Right lobe of liver (tissue), 6 donors: ENCODE results near the gene TSNAX. TPM values are rescaled to one million over a fixed set of nuclear protein-coding genes. Genes with fewer than 3 reads are reported as not detected.

ENCODE experiments used
- ATAC-seq, 4 donors: fragments of 200-7000 bp; cut with Tn5 transposase; one replicate each; pipeline ENCODE4 v1.9.1; 2020; ENCODE audit warnings: mild to moderate bottlenecking in 4 of 4, moderate library complexity in 4 of 4
- DNase-seq, 3 donors: peaks; one replicate each; pipeline ENCODE4 v3.0.0-alpha.2; 2020
- H3K27ac ChIP-seq, 3 donors: fragments of 200-600 bp; one replicate each; pipeline ENCODE4 v1.8.0; 2022
- H3K27me3 ChIP-seq, 2 donors: fragments of 200-600 bp; one replicate each; pipeline ENCODE4 v1.8.0; 2022
- H3K36me3 ChIP-seq, 4 donors: fragments of 200-600 bp; sonication (generic) in 1 of 4; one replicate each; pipeline versions ENCODE4 v1.5.1 to v1.8.0; 2017 to 2022; ENCODE audit warnings: control low read depth in 1 of 4
- H3K4me1 ChIP-seq, 4 donors: fragments of 200-600 bp; sonication (generic) in 1 of 4; one replicate each; pipeline versions ENCODE4 v1.5.1 to v1.8.0; 2017 to 2022; ENCODE audit warnings: control low read depth in 1 of 4
- H3K4me3 ChIP-seq, 3 donors: fragments of 200-600 bp; one replicate each; pipeline ENCODE4 v1.8.0; 2022
- H3K9me3 ChIP-seq, 4 donors: fragments of 200-600 bp; sonication (generic) in 1 of 4; one replicate each; pipeline versions ENCODE4 v1.5.1 to v1.8.0; 2017 to 2022; ENCODE audit warnings: control low read depth in 1 of 4
- CTCF ChIP-seq, 4 donors: fragments of 200-600 bp in 3 of 4; fragments of 450-650 bp in 1 of 4; IDR thresholded peaks; one replicate each; pipeline versions ENCODE4 v1.5.1 to v1.8.0; 2016 to 2022; ENCODE audit warnings: antibody characterized with exemption in 4 of 4, mild to moderate bottlenecking in 2 of 4
- POLR2A ChIP-seq: fragments of 450-650 bp; IDR thresholded peaks from one replicate; pipeline ENCODE4 v1.6.1; 2017; ENCODE audit warnings: antibody characterized with exemption, mild to moderate bottlenecking
- WGBS: methylation state at CpG from one replicate; pipeline ENCODE4 v1.1.6; 2018; ENCODE audit warnings: low coverage, low lambda C conversion rate; ENCODE audit not compliant: insufficient coverage; ENCODE audit errors: missing lambda C conversion rate; 5-methylcytosine and 5-hydroxymethylcytosine counted together
- intact Hi-C, 2 donors: fragments of 100-400 bp; cut with DNase I; formaldehyde crosslinking; loops; one replicate each; pipeline versions ENCODE4 v1.11.2 to v1.14.1; 2022
- total RNA-seq, 6 experiments: library from RNA; depleted of rRNA in 2 of 6; stranded (reverse); fragments of >200 nt in 2 of 6; fragmentation: NEBNext Ultra II Directional in 3 of 6; extraction: Animal tissue kit (Norgen Biotek cat#: 25700) in 3 of 6; gene quantifications; one replicate each; pipeline versions ENCODE4 v1.1.0 to v1.2.4, GENCODE V29; 2016 to 2023
- donor health status: DM: no; HTN: yes; CAD: no.
- donor health status: DM: no; HTN: no; CAD: no.
- donor health status: DM: no; HTN: no; CAD: no.
- donor health status: DM: no; HTN: yes; CAD: no.
- donor health status: DM: no; HTN: yes; CAD: no.

Gene TSNAX
- total RNA-seq, 6 experiments from 2014 or later, result 11.5 to 18.6 (median 13.6) TPM

GRCh38 chr1:231612393-231613089 is 84.1 kb downstream of the TSNAX start:
- Histone ChIP-seq H3K9me3 (no peaks in the 10 kb centered on the region), H3K4me3 (no peak overlapping the region), H3K27ac (no peak overlapping the region)

DNA sequence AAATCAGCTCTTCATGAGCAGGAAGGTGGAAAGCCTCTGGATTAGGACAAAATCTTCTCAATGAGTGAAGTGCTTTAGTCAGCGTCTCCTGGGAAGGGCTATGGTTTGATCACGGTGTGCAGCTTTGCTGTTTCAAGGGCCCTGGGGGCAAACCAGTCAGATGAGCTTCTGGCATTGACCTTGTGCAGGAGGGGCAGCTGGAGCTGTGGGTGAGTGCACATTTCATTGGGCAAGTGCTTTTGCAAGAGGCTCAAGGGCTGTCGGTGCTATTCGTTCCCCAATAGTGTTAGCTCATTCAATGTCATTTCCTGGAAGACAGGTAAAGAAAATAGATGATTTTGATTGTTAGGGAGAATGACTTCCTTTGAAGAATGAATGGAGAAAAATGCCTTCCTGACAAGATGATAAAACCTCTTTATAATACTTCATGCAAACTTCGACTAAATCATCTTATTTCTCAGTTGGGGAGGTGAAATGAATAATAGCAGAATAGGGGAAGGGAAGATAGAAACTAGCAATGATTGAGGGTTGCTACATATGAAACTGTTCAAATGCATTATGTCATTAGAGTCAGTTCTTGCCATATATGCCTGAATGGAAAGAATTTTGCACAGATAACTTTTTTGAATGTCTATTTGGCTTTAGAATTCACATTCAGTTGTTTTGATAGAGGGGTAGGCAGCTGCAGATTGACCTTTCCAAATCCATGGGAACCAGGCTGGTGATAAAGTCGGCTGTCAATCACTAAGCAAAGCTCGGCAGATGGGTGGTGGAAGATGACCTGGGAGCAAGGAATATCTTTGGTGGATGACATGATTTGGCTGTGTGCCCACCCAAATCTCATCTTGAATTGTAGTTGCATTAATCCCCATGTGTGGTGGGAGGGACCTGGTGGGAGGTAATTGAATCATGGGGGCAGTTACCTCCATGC is 85.2 kb downstream of the TSNAX start:
- Histone ChIP-seq H3K4me1 (no peaks in the 10 kb centered on the region), H3K27me3 (no peaks in the 10 kb centered on the region), H3K27ac (no peak overlapping the region), H3K9me3 (no peaks in the 10 kb centered on the region), H3K4me3 (no peak overlapping the region), H3K36me3 (no peaks in the 10 kb centered on the region)
- ATAC-seq, result no peak
- no peak for TF ChIP-seq CTCF (IDR thresholded peaks at IDR 0.05)
- no peak for TF ChIP-seq POLR2A
- DNase-seq, result no peak
- intact Hi-C loops, result no loop called here
- 35% methylated on average over 6 of the region's 7 CpGs for WGBS

More at GRCh38 chr1:231612393-231613089, 84.1 kb downstream of the TSNAX start:
- ATAC-seq, result peak; percentile 59 to 76 (median 62)
- Histone ChIP-seq H3K4me1 (no peaks in the 10 kb centered on the region), H3K27me3 (no peaks in the 10 kb centered on the region), H3K36me3 (no peaks in the 10 kb centered on the region)
- TF ChIP-seq POLR2A, result no peak
- TF ChIP-seq CTCF (IDR thresholded peaks at IDR 0.05), result no peak
- WGBS, result 73% methylated on average over 10 of the region's 10 CpGs
- DNase-seq, result peak in 1 of 3 donors; percentile 24
- intact Hi-C loops, result no loop called here

Other genes starting within 250 kb of the TSNAX start
- 1 to 10 TPM; 5.7 to 7.8 (median 6.8) TPM for gene EXOC8, start 190.8 kb upstream of the TSNAX start, total RNA-seq
- gene SPRTN, start 190.4 kb upstream of the TSNAX start, total RNA-seq, result 1 to 10 TPM; 3.3 to 6.4 (median 4.8) TPM
- 10 to 100 TPM; 19.3 to 66.5 (median 38.9) TPM for gene EGLN1, start 106.4 kb upstream of the TSNAX start, total RNA-seq
- 1 to 10 TPM; 1.8 to 3.3 (median 2.4) TPM for gene DISC1, start 98.1 kb downstream of the TSNAX start, total RNA-seq